Measurements from ENCODE around the gene ABCC1.
"Not testable (repeated sequence)": the region's sequence is repeated elsewhere in the genome, so short reads cannot be mapped to it uniquely, and the experiment has no call there.

Gene ABCC1

GRCh38 chr16:16104804-16105141, 155.4 kb downstream of the ABCC1 start:
- not testable (repeated sequence) for H3K9me3 ChIP-seq (ENCODE audit: control insufficient read depth, insufficient read depth, low read length); H3K27me3 ChIP-seq (ENCODE audit: control insufficient read depth, insufficient read depth, low read length); H3K4me3 ChIP-seq (ENCODE audit: low read length); H3K27ac ChIP-seq (ENCODE audit: low read length); DNase-seq (ENCODE audit: low read depth, low spot score); H3K4me1 ChIP-seq (ENCODE audit: control insufficient read depth, insufficient read depth, low read length)
- WGBS (ENCODE audit: insufficient coverage, insufficient read length): no CpG with 5 or more reads among the region's 21 CpGs
- peaks cover 18% of the 10 kb centered on the region for H3K36me3 ChIP-seq (ENCODE audit: control insufficient read depth, insufficient read depth, low read length)

DNA sequence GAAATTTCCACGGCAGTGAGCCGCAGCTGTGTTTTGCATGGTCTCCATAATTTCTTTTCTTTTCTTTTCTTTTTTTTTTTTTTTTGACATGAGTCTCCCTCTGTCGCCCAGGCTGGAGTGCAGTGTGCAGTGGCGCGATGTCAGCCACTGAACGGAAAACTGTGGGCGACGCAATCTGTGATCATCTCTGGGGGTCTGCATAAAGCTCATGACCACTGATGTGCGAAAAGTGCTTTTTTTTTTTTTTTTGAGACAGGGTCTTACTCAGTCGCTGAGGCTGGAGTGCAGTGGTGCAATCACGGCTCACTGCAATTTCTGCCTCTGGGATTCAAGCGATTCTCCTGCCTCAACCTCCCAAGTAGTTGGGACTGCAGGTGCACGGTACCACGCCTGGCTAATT, 156.2 kb downstream of the ABCC1 start:
- Histone ChIP-seq H3K4me1 (ENCODE audit: control insufficient read depth, insufficient read depth, low read length) (no peaks in the 10 kb centered on the region), H3K4me3 (ENCODE audit: low read length) (no peak overlapping the region), H3K9me3 (ENCODE audit: control insufficient read depth, insufficient read depth, low read length) (no peaks in the 10 kb centered on the region), H3K27ac (ENCODE audit: low read length) (no peak overlapping the region), H3K27me3 (ENCODE audit: control insufficient read depth, insufficient read depth, low read length) (no peaks in the 10 kb centered on the region), H3K36me3 (ENCODE audit: control insufficient read depth, insufficient read depth, low read length) (peaks cover 18% of the 10 kb centered on the region)
- no CpG with 5 or more reads among the region's 14 CpGs for WGBS (ENCODE audit: insufficient coverage, insufficient read length)
- DNase-seq (ENCODE audit: low read depth, low spot score): no peak

DNA sequence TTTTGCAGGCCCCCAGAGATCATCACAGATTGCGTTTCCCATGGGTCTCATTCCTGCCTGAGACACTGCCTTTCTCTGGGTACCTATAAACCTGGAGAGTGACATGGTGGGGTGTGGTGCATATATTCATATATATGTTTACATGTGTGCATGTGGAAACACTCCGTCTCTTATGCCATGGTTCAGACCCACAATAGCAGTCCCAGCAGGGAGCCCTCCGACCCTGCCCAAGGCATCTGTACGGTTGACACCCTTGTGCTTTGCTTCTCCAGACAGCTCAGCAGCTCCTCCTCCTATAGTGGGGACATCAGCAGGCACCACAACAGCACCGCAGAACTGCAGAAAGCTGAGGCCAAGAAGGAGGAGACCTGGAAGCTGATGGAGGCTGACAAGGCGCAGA, 157.1 kb downstream of the ABCC1 start:
- Histone ChIP-seq H3K27ac (ENCODE audit: low read length) (no peak overlapping the region), H3K27me3 (ENCODE audit: control insufficient read depth, insufficient read depth, low read length) (no peaks in the 10 kb centered on the region; the same call in 1 of the 2 replicates), H3K36me3 (ENCODE audit: control insufficient read depth, insufficient read depth, low read length) (peaks cover 23% of the 10 kb centered on the region), H3K4me1 (ENCODE audit: control insufficient read depth, insufficient read depth, low read length) (no peaks in the 10 kb centered on the region), H3K9me3 (ENCODE audit: control insufficient read depth, insufficient read depth, low read length) (no peaks in the 10 kb centered on the region), H3K4me3 (ENCODE audit: low read length) (no peak overlapping the region)
- no CpG with 5 or more reads among the region's 6 CpGs for WGBS (ENCODE audit: insufficient coverage, insufficient read length)
- DNase-seq (ENCODE audit: low read depth, low spot score): no peak

DNA sequence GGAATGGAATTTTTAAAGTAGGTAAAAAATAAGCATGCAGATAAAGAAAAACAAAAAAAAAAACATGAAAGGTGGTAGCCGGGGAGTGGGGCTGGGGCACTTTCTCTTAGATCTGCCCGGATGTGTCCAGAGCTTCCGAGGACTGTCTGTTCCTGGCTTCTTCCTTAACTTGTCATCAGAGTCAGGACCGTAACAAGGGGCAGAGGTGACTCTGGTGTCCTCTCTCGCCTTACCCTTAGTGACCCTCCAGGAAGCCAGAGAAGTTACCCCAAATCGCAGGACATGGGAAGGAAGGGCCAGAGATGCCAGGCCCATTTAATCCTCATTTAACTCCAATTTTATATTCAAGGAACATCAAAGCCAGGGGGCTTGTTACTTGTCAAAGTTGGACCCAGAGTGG, 158.4 kb downstream of the ABCC1 start:
- H3K4me3 ChIP-seq (ENCODE audit: low read length): no peak overlapping the region
- H3K27me3 ChIP-seq (ENCODE audit: control insufficient read depth, insufficient read depth, low read length): no peaks in the 10 kb centered on the region; the same call in 1 of the 2 replicates
- no CpG with 5 or more reads among the region's 6 CpGs for WGBS (ENCODE audit: insufficient coverage, insufficient read length)

DNA sequence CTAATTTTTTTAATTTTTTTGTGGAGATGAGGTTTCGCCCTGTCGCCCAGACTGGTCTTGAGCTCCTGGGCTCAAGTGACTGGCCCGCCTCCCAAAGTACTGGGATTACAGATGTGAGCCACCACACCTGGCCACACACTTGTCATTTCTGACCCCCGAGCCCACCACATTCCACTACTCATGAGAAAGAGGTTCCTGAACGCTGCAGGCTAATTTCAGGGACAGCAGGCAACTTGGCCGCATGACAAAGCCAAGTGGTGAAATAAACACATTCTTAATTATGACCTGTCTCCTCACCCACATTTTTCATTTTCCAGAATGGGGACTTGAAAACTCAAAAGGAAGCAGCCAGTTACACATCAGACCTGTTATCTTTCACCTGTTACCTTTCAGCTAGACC, 159.3 kb downstream of the ABCC1 start:
- Histone ChIP-seq H3K4me1 (ENCODE audit: control insufficient read depth, insufficient read depth, low read length) (no peaks in the 10 kb centered on the region), H3K4me3 (ENCODE audit: low read length) (no peak overlapping the region), H3K27ac (ENCODE audit: low read length) (no peak overlapping the region), H3K36me3 (ENCODE audit: control insufficient read depth, insufficient read depth, low read length) (peaks cover 31% of the 10 kb centered on the region), H3K27me3 (ENCODE audit: control insufficient read depth, insufficient read depth, low read length) (no peaks in the 10 kb centered on the region; the same call in 1 of the 2 replicates), H3K9me3 (ENCODE audit: control insufficient read depth, insufficient read depth, low read length) (no peaks in the 10 kb centered on the region)
- no CpG with 5 or more reads among the region's 6 CpGs for WGBS (ENCODE audit: insufficient coverage, insufficient read length)
- DNase-seq (ENCODE audit: low read depth, low spot score): no peak

More for the DNA sequence above, 158.4 kb downstream of the ABCC1 start:
- Histone ChIP-seq H3K4me1 (ENCODE audit: control insufficient read depth, insufficient read depth, low read length) (no peaks in the 10 kb centered on the region), H3K27ac (ENCODE audit: low read length) (no peak overlapping the region), H3K9me3 (ENCODE audit: control insufficient read depth, insufficient read depth, low read length) (no peaks in the 10 kb centered on the region), H3K36me3 (ENCODE audit: control insufficient read depth, insufficient read depth, low read length) (peaks cover 30% of the 10 kb centered on the region)
- DNase-seq (ENCODE audit: low read depth, low spot score): no peak

GRCh38 chr16:16109453-16110110, 160.2 kb downstream of the ABCC1 start:
- Histone ChIP-seq H3K9me3 (ENCODE audit: control insufficient read depth, insufficient read depth, low read length) (no peaks in the 10 kb centered on the region), H3K27ac (ENCODE audit: low read length) (no peak overlapping the region), H3K4me3 (ENCODE audit: low read length) (no peak overlapping the region), H3K27me3 (ENCODE audit: control insufficient read depth, insufficient read depth, low read length) (no peaks in the 10 kb centered on the region; the same call in 1 of the 2 replicates), H3K36me3 (ENCODE audit: control insufficient read depth, insufficient read depth, low read length) (peaks cover 33% of the 10 kb centered on the region), H3K4me1 (ENCODE audit: control insufficient read depth, insufficient read depth, low read length) (no peaks in the 10 kb centered on the region)
- no peak for DNase-seq (ENCODE audit: low read depth, low spot score)
- WGBS (ENCODE audit: insufficient coverage, insufficient read length): no CpG with 5 or more reads among the region's 8 CpGs

GRCh38 chr16:16110111-16110490, 160.7 kb downstream of the ABCC1 start:
- H3K4me1 ChIP-seq (ENCODE audit: control insufficient read depth, insufficient read depth, low read length): no peaks in the 10 kb centered on the region
- no peaks in the 10 kb centered on the region; the same call in 1 of the 2 replicates for H3K27me3 ChIP-seq (ENCODE audit: control insufficient read depth, insufficient read depth, low read length)
- H3K9me3 ChIP-seq (ENCODE audit: control insufficient read depth, insufficient read depth, low read length): no peaks in the 10 kb centered on the region
- no peak overlapping the region for H3K4me3 ChIP-seq (ENCODE audit: low read length)
- WGBS (ENCODE audit: insufficient coverage, insufficient read length): no CpG with 5 or more reads among the region's 9 CpGs
- no peak for DNase-seq (ENCODE audit: low read depth, low spot score)
- H3K27ac ChIP-seq (ENCODE audit: low read length): no peak overlapping the region
- peaks cover 37% of the 10 kb centered on the region for H3K36me3 ChIP-seq (ENCODE audit: control insufficient read depth, insufficient read depth, low read length)

DNA sequence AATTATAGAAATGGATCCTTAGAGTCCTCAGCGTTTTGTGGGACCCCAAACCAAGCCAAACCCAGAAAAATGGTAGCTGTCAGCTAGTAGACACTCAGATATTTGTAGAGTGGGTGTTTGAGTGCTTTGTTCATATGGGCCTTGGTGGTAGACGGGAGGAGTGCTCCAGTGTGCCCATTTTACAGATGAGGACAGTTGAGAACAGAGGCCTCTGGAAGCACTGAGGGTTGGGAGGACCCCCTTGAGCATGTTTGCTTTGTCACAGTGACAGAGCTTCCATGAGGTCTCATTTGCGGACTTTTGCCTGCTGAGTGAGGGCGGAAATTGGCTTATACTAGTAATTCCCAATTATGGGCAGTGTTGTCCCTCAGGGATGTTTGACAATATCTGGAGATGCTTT, 162.2 kb downstream of the ABCC1 start:
- no CpG with 5 or more reads among the region's 4 CpGs for WGBS (ENCODE audit: insufficient coverage, insufficient read length)
- H3K36me3 ChIP-seq (ENCODE audit: control insufficient read depth, insufficient read depth, low read length): peaks cover 34% of the 10 kb centered on the region
- no peak overlapping the region for H3K4me3 ChIP-seq (ENCODE audit: low read length)
- no peak for DNase-seq (ENCODE audit: low read depth, low spot score)
- H3K27ac ChIP-seq (ENCODE audit: low read length): no peak overlapping the region
- no peaks in the 10 kb centered on the region; the same call in 1 of the 2 replicates for H3K27me3 ChIP-seq (ENCODE audit: control insufficient read depth, insufficient read depth, low read length)
- no peaks in the 10 kb centered on the region for H3K4me1 ChIP-seq (ENCODE audit: control insufficient read depth, insufficient read depth, low read length)
- H3K9me3 ChIP-seq (ENCODE audit: control insufficient read depth, insufficient read depth, low read length): no peaks in the 10 kb centered on the region

- DNase-seq (ENCODE audit: low read depth, low spot score): no peak
- H3K9me3 ChIP-seq (ENCODE audit: control insufficient read depth, insufficient read depth, low read length): no peaks in the 10 kb centered on the region
- peaks cover 29% of the 10 kb centered on the region for H3K36me3 ChIP-seq (ENCODE audit: control insufficient read depth, insufficient read depth, low read length)
- no CpG with 5 or more reads among the region's 8 CpGs for WGBS (ENCODE audit: insufficient coverage, insufficient read length)
- no peak overlapping the region for H3K4me3 ChIP-seq (ENCODE audit: low read length)
- H3K27ac ChIP-seq (ENCODE audit: low read length): no peak overlapping the region
- H3K27me3 ChIP-seq (ENCODE audit: control insufficient read depth, insufficient read depth, low read length): no peaks in the 10 kb centered on the region; the same call in 1 of the 2 replicates
- H3K4me1 ChIP-seq (ENCODE audit: control insufficient read depth, insufficient read depth, low read length): no peaks in the 10 kb centered on the region
Measured at GRCh38 chr16:16112450-16113053, 163.1 kb downstream of the ABCC1 start.

- H3K27ac ChIP-seq (ENCODE audit: low read length): no peak overlapping the region
- H3K4me1 ChIP-seq (ENCODE audit: control insufficient read depth, insufficient read depth, low read length): no peaks in the 10 kb centered on the region
- H3K27me3 ChIP-seq (ENCODE audit: control insufficient read depth, insufficient read depth, low read length): no peaks in the 10 kb centered on the region; the same call in 1 of the 2 replicates
- H3K4me3 ChIP-seq (ENCODE audit: low read length): no peak overlapping the region
- no peak for DNase-seq (ENCODE audit: low read depth, low spot score)
- peaks cover 32% of the 10 kb centered on the region for H3K36me3 ChIP-seq (ENCODE audit: control insufficient read depth, insufficient read depth, low read length)
- no CpG with 5 or more reads among the region's 8 CpGs for WGBS (ENCODE audit: insufficient coverage, insufficient read length)
- no peaks in the 10 kb centered on the region for H3K9me3 ChIP-seq (ENCODE audit: control insufficient read depth, insufficient read depth, low read length)
Measured at GRCh38 chr16:16113076-16113475, 163.7 kb downstream of the ABCC1 start.

GRCh38 chr16:16116841-16117240, 167.4 kb downstream of the ABCC1 start:
- H3K4me1 ChIP-seq (ENCODE audit: control insufficient read depth, insufficient read depth, low read length): no peaks in the 10 kb centered on the region
- DNase-seq (ENCODE audit: low read depth, low spot score): no peak
- no peak overlapping the region for H3K4me3 ChIP-seq (ENCODE audit: low read length)
- H3K36me3 ChIP-seq (ENCODE audit: control insufficient read depth, insufficient read depth, low read length): peaks cover 26% of the 10 kb centered on the region
- H3K27me3 ChIP-seq (ENCODE audit: control insufficient read depth, insufficient read depth, low read length): no peaks in the 10 kb centered on the region
- no peaks in the 10 kb centered on the region for H3K9me3 ChIP-seq (ENCODE audit: control insufficient read depth, insufficient read depth, low read length)
- WGBS (ENCODE audit: insufficient coverage, insufficient read length): no CpG with 5 or more reads among the region's 7 CpGs
- H3K27ac ChIP-seq (ENCODE audit: low read length): no peak overlapping the region

Data from iPS DF 6.9 (cell line).